ENCODE results near the gene COL16A1.

GRCh38 chr1:31706384-31707058 is 2.7 kb upstream of the COL16A1 start:
- TF ChIP-seq CTCF (IDR thresholded peaks at IDR 0.05) = no peak
- TF ChIP-seq POLR2A (IDR thresholded peaks at IDR 0.05) = no peak

Measured in lower leg skin (tissue), 3 donors.